ENCODE data around the gene CUTA.
A peak's percentile ranks its signal among the peaks of the same experiment; 100 is the strongest.

The CUTA gene

GRCh38 chr6:33392979-33393378 lies 24.9 kb downstream of the CUTA start:
- peak overlapping the region; percentile 37 to 91 (median 57) for H3K27ac Mint-ChIP-seq
- no peaks in the 10 kb centered on the region for H3K27me3 Mint-ChIP-seq (ENCODE audit: low read depth)
- H3K9me3 Mint-ChIP-seq, result no peaks in the 10 kb centered on the region
- peaks cover 11% of the 10 kb centered on the region for H3K36me3 Mint-ChIP-seq (ENCODE audit: low read depth)
- H3K4me3 Mint-ChIP-seq, result peak overlapping the region; percentile 91 to 95 (median 94)
- TF ChIP-seq CTCF (IDR thresholded peaks at IDR 0.05; ENCODE audit: unreplicated experiment in 3 of 3), result no peak
- H3K4me1 Mint-ChIP-seq, result peaks cover 28% of the 10 kb centered on the region

GRCh38 chr6:33392595-33392948 lies 25.3 kb downstream of the CUTA start:
- Mint-ChIP-seq H3K9me3 (no peaks in the 10 kb centered on the region), H3K4me1 (peaks cover 28% of the 10 kb centered on the region)

GRCh38 chr6:33391922-33392594 lies 25.8 kb downstream of the CUTA start:
- H3K9me3 Mint-ChIP-seq, result no peaks in the 10 kb centered on the region
- H3K4me1 Mint-ChIP-seq, result peaks cover 28% of the 10 kb centered on the region
- TF ChIP-seq CTCF (IDR thresholded peaks at IDR 0.05; ENCODE audit: unreplicated experiment in 3 of 3), result no peak
- peaks cover 4% of the 10 kb centered on the region for H3K36me3 Mint-ChIP-seq (ENCODE audit: low read depth)
- peak overlapping the region; percentile 57 to 96 (median 91) for H3K27ac Mint-ChIP-seq
- no peaks in the 10 kb centered on the region for H3K27me3 Mint-ChIP-seq (ENCODE audit: low read depth)
- peak overlapping the region; percentile 91 to 95 (median 94) for H3K4me3 Mint-ChIP-seq

More at GRCh38 chr6:33392595-33392948, 25.3 kb downstream of the CUTA start:
- Mint-ChIP-seq H3K27me3 (ENCODE audit: low read depth) (no peaks in the 10 kb centered on the region), H3K4me3 (peak overlapping the region; percentile 91 to 95 (median 94)), H3K27ac (peak overlapping the region; percentile 57 to 91 (median 77)), H3K36me3 (ENCODE audit: low read depth) (peaks cover 7% of the 10 kb centered on the region)
- no peak for TF ChIP-seq CTCF (IDR thresholded peaks at IDR 0.05; ENCODE audit: unreplicated experiment in 3 of 3)

- Mint-ChIP-seq H3K27me3 (ENCODE audit: low read depth) (no peaks in the 10 kb centered on the region), H3K36me3 (ENCODE audit: low read depth) (peaks cover 4% of the 10 kb centered on the region), H3K27ac (peak within 1 kb of the TSS; percentile 91 to 96 (median 94)), H3K4me3 (peak within 1 kb of the TSS; percentile 91 to 95 (median 94)), H3K9me3 (no peaks in the 10 kb centered on the region), H3K4me1 (peaks cover 28% of the 10 kb centered on the region)
- peak; percentile 97 to 99 (median 98) for TF ChIP-seq CTCF (IDR thresholded peaks at IDR 0.05; ENCODE audit: unreplicated experiment in 3 of 3)
These were observed 26.5 kb downstream of the CUTA start, which contains the start of gene KIFC1 for GRCh38 chr6:33391278-33391921. KIFC1 (plus strand) TSS chr6:33391823; CDS start chr6:33391986, 163 bp downstream.

GRCh38 chr6:33390767-33391277 lies 27.1 kb downstream of the CUTA start:
- H3K27me3 Mint-ChIP-seq (ENCODE audit: low read depth), result no peaks in the 10 kb centered on the region
- H3K4me1 Mint-ChIP-seq, result peaks cover 28% of the 10 kb centered on the region
- TF ChIP-seq CTCF (IDR thresholded peaks at IDR 0.05; ENCODE audit: unreplicated experiment in 3 of 3), result no peak
- peak overlapping the region; percentile 91 to 96 (median 94) for H3K27ac Mint-ChIP-seq
- peak overlapping the region; percentile 91 to 95 (median 94) for H3K4me3 Mint-ChIP-seq
- no peaks in the 10 kb centered on the region for H3K9me3 Mint-ChIP-seq
- peaks cover 4% of the 10 kb centered on the region for H3K36me3 Mint-ChIP-seq (ENCODE audit: low read depth)

Measured in nephron (organoid).